Left forelimb (tissue), 1 donor: Measurements from ENCODE around the gene MRPL50.
A peak's percentile ranks its signal among the peaks of the same experiment; 100 is the strongest.

Source experiments
- DNase-seq: peaks from one replicate; pipeline ENCODE4 v3.0.0-alpha.2; 2018; ENCODE audit warnings: low spot score

Gene MRPL50

DNA sequence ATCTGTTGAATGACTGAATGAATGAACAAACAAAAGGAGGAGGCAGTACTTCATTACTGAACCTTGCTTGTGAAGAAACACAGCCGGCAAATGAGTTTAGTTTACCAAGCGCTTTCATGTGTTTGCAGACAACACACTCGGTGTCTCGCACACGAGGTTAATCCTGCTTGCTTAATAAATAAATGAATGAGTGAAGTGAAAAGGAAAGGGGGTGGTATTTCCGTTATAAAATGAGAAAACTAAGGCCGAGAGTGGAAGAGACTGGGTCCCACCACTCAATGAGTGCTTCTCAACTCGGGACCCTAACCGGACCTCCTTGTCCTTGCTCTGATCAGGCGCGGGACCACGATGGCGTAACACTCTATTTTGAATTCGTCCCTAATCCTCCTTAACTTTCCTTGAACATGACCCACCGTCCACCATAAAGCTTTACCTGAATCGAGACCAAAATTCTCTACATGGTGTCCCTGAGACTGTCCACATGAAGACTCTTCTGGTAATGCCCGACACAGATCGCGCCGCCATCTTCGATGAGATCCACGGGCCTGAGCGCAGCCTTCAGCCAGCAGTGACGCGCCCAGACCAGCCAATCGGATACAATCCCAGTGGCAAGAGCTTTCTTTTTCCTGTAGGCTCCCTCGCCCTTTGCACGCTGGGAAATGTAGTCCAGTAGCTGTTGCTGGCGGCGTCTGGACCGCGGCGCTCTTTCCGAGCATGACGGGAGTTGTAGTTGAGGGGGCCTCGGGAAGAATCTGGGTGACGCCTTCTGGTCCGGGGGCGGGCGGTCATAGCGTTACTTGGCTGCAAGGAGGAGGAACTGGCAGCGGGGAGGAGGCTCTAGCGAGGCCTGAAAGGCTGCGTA lies at the start of gene MRPL50, which contains the start of gene ZNF189:
Gene MRPL50, minus strand, starts transcription at position 551 of the 862 bp plus-strand sequence. Its CDS starts 26 bp downstream, at position 525.
Gene ZNF189, plus strand, starts transcription at position 784 of the 862 bp plus-strand sequence. CDS start 306 bp downstream, outside the sequence.
- peak; percentile 97 for DNase-seq

DNA sequence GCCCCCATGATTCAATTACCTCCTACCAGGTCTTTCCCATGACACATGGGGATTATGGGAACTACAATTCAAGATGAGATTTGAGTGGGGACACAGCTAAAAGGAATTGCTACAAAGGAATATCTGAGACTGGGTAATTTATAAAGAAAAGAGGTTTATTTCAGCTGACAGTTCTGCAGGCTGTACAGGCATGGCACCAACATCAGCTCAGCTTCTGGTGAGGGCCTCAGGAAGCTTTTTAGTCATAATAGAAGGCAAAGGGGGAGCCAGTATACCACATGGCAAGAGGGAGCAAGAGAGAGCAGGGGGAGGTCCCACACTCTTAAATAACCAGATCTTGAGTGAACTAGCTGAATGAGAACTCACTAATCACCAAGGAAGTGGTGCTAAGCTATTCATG lies 48.3 kb upstream of the MRPL50 start:
- no peak for DNase-seq

DNA sequence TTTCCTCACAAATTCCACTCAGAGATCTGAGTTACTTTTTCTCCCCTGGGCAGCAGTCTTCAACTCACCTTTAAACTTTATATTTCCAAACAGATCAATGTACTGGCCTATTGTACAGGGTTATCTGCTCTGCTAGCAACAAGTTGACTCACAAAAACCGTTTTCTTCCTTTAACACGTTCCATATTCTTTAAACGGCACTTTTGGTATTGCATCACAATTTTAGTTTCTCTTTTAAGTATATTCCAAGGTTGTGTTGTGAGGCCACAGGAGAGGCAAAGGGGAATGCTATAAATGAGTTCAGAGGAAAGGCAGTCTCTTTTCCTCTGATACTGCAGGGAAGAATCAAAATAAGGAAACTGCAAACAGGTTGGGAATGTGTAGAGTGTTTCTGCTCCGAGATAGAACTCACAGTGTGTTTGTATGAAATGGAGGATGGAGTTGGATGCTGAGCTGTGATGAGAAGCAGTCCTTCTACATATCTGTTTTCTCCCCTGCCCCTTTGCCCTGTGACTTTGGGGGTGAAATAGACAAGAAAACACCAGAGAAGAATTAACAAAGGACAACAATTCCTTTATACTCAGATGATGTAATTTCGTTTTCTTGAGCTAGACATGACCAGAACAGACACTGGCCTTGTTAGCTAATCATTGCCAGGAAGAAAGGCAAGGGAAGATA lies 47.1 kb upstream of the MRPL50 start:
- DNase-seq, result no peak

DNA sequence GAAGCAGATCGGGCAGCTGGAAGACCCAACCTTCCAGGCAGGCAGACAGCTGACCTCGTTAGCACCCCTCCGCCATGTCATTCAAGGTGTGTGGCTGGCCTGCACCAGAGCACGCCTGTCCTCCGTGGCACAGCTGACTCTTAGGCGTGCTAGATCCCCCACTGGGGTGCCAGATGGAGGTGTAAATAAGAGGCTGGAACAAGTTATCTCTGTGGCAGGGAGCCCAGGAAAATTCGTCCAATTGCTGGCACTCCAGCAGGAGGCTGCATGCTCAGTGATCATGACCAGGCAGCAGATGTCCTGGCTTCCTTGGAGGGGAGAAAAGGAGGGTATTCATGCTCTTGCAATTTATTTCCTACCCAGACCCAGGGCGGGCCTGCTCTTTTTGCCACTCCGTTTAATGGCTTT lies 45.0 kb upstream of the MRPL50 start:
- no peak for DNase-seq

- DNase-seq, result no peak
Measured at GRCh38 chr9:101442736-101443135, 44.3 kb upstream of the MRPL50 start.

GRCh38 chr9:101442318-101442717 lies 43.9 kb upstream of the MRPL50 start:
- DNase-seq, result no peak

DNA sequence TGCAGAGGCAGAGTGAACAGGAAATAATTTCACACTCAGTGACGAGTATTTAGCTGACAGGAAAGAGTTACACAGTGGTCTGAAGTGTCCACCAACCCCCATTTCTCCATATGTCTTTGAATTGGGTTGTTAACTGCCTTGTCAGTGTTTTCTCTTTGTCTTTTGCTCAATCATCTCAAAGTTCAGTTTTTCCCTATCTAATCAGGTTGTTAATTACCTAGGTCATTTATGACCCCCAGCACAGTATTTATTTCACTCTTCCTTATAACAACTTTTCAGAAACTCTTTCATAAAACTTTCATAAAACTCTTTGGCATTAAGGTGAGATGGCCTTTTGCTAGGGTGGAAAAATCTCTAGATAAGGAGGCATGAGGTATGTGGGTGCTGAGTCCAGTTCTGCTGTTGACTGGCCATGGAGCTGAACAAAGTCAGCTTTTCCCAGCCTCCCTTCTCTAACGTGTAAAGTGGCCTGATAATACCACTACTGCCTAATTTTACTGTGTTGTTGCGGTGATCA lies 42.4 kb upstream of the MRPL50 start:
- DNase-seq, result no peak

GRCh38 chr9:101438523-101438922 lies 40.1 kb upstream of the MRPL50 start:
- DNase-seq, result no peak

- no peak for DNase-seq
Measured at GRCh38 chr9:101437806-101438232, 39.4 kb upstream of the MRPL50 start.

DNA sequence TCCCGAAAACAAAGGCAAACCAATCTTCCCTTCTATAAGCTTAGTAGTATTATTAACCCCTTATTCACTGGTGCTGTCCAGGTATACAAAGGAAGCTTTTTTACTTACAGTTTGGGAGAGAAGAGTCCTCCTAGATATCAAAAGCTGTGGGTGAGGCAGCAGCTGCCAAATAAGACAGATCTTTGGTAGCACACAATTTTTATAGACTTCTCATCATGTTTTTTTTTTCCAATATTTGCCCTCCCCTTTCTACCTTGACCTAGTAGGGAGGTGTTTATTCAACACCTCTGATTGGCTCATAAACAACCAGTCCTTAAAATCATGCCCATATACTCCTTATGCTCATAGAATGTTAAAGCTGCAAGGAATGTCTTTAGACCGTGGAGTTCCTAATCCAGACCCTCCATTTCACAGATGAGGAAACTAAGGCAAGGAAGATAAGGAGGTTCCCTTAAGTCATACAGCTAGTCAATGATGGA lies 37.2 kb upstream of the MRPL50 start, which contains the start of gene ALDOB:
Gene ALDOB, minus strand, starts transcription at position 174 of the 479 bp plus-strand sequence. CDS start 4,887 bp downstream, outside the sequence.
- no peak for DNase-seq

GRCh38 chr9:101434998-101435397 lies 36.6 kb upstream of the MRPL50 start:
- no peak for DNase-seq

DNA sequence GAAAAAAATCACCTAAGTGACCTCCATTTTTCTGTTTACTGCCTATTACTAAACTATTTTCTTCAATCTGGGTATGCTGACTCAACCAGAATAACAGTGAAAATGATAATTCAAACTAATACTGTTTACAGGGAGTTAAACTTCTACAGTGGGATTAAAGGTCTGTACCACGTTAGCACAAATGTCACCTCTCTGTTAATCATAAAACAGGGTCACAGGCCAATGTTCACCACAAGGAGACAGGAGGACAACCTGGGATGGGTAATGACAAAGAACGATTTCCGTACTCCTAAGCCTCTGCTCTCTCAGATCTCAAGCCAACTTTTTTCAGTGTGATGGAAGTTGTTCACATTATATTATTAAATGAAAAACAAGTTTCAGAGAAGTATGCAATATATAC lies 34.8 kb upstream of the MRPL50 start:
- no peak for DNase-seq

DNA sequence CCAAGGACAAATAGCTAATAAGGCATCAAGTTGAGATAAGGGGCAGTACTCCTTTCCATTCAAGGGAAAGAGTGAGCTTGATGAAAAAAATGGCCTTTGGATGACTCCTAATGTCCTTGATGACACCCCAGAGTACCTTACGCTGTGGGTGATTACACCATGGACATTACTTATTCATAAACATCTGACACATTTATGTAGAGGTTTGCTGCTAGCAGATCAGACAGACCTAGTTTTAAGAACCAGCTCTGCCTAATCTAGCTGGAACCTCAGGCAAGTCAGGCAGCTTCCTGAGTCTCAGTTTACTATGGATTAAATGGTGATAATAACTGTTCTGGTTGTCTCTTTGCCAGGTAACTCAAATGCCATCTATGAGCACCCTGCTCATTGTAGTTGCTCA lies 34.3 kb upstream of the MRPL50 start:
- DNase-seq, result no peak

GRCh38 chr9:101432171-101432570 lies 33.8 kb upstream of the MRPL50 start:
- no peak for DNase-seq

DNA sequence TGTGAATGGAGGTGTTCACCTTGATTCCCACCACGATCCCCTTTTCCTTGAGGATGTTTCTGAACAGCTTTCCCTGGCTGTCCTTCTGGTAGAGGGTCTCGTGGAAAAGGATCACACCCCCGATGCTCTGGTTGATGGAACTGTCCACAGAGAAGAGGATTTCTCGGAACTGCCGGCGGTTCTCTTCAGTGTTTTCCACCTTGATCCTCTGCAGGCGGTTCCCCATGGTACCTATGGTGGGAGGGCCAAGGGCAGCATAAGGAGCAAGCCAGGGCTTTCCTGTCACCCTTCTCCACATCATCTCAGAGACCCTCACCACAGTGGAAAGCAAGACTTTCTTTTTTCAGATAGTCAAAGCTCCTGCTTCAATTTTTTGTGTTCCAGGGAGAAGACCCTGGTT lies 31.3 kb upstream of the MRPL50 start:
- DNase-seq, result no peak

DNA sequence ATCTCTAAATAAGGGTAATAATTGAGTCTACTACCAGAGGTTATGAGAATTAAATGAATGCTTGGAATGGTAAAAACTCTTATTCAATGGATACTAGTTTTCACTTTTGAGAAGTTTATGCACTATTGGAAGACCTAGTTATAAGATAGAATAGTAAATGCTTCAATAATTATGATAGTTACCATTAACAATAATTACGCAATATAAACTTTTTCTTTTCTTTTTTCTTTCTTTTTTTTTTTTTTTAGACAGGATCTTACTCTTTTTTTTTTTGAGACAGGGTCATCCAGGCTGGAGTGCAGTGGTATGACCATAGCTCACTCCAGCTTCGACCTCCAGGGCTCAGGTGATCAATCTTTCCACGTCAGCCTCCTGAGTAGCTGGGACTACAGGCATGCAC lies 30.5 kb upstream of the MRPL50 start:
- no peak for DNase-seq

- DNase-seq, result no peak
Measured at GRCh38 chr9:101427957-101428655, 29.7 kb upstream of the MRPL50 start.

DNA sequence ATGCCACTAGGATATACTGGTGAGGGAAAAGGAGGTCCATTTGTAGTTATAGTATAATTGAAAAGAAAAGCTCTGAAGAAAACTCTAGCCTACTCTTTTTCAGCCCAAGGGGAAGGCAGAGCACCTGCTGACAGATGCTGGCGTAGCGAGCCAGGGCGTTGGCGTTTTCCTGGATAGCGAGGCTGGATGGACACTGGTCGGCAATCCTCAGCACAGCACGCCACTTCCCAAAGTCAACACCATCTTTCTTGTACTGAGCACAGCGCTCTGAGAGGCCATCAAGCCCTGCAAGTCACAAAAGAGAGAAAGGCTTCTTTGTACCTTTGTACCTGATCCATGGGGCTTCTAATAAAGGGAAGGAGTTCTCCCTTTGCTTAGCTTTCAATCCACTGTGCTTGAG lies 28.9 kb upstream of the MRPL50 start:
- DNase-seq, result no peak

GRCh38 chr9:101421653-101422065 lies 23.2 kb upstream of the MRPL50 start:
- no peak for DNase-seq

- no peak for DNase-seq
Measured at GRCh38 chr9:101419863-101420262, 21.4 kb upstream of the MRPL50 start.

GRCh38 chr9:101418518-101419430 lies 20.4 kb upstream of the MRPL50 start:
- DNase-seq, result no peak
